CD4-positive, alpha-beta T cell treated with Interleukin-1 beta for 1 hour (primary cell): Measurements from ENCODE around the gene ERGIC1.
"Not testable (repeated sequence)": the region's sequence is repeated elsewhere in the genome, so short reads cannot be mapped to it uniquely, and the experiment has no call there.

Experiments
- DNase-seq, 2 donors: peaks; one replicate each; pipeline ENCODE4 v3.0.0-alpha.2; 2020 to 2022

The ERGIC1 gene, protein sequence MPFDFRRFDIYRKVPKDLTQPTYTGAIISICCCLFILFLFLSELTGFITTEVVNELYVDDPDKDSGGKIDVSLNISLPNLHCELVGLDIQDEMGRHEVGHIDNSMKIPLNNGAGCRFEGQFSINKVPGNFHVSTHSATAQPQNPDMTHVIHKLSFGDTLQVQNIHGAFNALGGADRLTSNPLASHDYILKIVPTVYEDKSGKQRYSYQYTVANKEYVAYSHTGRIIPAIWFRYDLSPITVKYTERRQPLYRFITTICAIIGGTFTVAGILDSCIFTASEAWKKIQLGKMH

DNA sequence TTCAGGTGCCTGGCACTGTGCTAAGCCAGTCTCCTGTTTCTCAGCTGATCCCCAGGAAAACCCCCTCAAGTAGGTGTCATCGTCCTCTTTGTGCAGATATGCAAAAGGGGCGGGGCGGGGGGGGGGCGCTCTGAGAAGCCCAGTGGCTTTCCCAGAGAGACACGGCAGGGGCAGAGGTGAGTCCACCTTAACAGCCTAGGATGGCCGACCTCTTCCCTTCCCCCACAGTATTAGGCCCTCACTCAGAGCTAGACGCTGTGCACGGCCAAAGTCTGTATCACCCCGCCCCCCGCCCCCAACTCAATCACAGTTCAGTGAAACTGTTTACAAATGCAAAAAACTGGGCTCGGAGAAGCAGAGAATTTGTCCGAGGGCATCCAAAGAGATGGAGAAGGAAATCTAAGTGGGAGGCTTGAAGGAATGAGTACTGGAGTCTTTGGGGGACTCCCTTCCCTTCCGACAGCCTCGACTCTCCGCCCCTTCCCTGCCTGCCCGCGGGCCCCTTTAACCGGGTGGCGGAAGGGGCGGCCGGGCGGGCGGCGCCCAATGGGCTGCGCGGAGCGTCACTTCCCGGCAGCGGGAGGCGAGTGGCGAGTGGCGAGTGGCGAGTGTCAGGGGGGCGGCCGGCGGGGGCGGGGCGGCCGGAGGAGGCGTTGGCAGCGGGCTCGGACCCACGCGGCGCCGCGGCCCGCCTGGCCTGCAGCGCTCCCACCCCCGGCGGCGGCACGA is at the start of gene ERGIC1:
Gene ERGIC1 (plus strand): TSS at position 566 of the 729 bp plus-strand sequence. CDS start 163 bp downstream, at position 729.
- DNase-seq, result peak; percentile 79 to 81

DNA sequence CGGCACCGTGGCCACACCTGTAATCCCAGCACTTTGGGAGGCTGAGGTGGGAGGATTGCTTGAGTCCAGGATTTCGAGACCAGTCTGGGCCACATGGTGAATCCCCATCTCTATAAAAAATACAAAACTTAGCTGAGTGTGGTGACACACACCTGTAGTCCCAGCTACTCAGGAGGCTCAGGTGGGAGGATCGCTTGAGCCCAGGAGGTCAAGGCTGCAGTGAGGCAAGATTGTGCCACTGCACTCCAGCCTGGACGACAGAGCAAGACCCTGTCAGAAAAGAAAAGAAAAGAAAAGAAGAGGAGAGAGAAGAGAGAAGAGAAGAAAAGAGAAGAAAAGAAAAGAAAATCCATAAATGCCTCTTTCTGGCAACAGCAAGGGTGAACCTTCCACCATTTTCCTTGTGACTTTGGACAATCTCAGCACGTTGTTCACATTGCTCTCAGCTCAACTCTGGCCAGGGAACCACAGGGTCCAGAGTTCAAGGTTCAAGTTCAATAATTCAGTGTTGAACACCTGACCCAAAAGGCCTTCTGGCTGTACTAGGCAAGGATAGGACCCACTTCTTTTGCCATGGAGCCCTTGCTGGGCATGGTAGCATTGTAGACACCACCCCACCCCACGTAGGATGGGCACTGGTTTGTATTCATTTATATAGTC is 48.5 kb upstream of the ERGIC1 start:
- no peak for DNase-seq

DNA sequence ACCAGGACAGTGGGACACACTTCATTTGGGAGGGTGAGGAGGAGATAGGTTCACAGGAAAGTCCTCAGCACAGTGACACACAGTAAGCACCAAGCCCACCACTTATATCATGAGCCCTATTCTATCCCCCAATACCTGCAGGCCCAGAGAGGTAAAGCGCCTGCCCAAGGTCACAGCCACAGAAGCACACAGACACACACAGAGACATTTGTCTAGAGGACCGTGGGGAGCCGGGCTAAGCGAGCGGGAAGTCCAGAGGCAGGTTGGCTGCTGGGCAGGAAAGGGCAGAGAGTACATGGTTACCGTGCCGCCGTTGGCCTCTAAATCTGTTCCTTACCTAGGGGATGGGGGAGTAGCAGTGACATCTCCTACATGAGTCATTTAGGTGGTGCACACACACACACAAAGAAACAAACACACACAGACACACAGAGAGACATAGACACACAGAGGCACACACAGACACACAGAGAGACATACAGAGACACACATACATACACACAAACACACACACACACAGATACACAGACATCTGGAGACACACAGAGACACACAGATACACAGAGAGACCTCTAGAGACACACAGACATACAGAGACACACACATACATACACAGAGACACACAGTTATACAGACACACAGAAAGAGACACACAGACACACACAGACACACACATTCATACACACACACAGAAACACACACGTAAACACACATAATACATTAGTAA is 47.2 kb upstream of the ERGIC1 start:
- no peak for DNase-seq

DNA sequence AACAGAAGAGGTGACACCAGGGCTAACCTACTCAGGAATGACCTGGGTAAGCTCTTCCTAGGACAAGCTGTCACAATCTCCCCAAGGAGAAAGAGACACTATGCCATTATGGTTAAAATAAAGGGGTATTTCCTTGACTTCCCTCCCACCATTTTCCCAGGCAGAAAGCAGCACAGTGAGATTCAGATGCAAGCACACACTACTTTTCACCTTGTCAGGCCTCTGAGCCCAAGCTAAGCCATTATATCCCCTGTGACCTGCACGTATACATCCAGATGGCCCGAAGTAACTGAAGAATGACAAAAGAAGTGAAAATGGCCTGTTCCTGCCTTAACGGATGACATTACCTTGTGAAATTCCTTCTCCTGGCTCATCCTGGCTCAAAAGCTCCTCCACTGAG is 46.5 kb upstream of the ERGIC1 start:
- DNase-seq, result not testable (repeated sequence)

DNA sequence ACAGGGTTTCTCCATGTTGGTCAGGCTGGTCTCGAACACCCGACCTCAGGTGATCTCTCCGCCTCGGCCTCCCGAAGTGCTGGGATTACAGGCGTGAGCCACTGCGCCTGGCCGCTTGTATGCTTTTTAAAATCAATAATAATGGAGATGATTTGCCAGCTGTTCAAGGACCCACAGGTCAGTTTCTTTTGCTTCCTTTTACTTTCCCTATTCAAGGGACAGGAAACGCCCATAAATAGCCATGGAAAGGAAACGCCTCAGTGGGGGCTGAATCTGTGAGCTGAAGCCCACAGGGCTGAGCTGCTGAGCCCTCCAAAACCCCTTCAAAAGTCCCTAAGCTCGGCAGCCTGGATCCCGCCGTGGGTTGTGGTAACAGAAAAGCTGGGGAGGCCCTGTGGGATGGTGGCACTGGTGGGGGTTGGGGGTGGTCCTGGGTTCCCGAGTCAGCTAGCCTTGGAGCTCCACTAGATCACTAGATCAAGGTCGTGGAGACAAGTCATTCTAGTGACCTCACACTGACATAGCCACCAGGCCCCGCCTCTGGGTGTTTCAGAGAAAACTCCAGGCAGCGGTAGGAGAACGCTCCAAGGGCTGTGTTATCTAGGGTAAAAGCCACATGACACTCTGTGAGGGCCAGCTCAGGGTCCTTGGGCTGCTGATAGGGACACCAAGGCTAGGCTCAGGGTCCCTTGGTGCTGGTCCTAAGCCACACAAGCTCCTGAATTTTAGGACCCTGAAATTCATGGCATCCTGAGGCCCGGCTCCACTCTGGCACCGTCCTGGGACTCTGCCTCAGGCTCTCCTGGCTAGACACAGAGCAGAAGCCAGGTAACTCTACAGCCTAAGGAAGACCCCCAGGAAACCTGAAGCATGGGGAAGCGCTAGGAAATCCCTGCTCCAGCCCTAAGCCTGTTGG is 45.0 kb upstream of the ERGIC1 start:
- DNase-seq, result peak in 1 of 2 donors; percentile 65

DNA sequence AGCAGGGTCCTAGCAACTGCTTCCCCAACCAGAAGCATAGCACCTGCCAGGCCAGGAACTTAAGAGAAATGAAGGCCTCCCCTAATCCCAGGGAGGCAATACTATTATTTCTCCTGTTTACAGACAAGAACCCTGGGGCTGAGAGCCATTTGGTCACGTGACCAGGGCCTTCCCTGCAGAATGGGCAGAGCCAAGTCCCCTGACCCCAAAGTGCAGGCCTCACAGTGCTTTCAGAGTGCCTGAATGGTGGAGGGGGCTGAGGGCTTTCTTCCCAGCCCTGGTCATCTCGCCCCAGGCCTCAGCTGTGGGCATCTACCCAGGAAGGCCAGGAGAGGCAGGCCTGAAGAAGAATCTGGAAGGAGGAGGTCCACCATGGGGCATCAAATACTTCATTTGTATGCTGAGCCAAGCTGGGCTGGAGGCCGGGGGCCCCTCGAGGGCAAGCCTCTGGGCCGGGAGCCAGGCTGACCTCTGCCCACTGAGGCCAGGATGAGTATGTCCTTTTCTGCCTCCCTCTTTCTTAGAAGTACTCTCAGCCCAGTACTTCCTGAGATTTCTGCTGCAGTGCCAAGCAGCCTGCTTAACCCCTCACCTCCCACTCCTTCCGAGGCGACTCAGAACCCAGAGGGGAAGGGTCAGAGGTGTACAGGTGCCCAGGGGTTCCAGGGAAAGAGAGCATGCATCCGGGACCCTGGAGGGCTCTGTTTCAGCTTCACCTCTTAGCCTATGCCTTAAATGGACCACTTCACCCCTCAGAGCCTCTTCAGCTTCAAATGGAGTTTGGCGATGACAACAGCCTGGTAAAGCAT is 44.2 kb upstream of the ERGIC1 start:
- no peak for DNase-seq

DNA sequence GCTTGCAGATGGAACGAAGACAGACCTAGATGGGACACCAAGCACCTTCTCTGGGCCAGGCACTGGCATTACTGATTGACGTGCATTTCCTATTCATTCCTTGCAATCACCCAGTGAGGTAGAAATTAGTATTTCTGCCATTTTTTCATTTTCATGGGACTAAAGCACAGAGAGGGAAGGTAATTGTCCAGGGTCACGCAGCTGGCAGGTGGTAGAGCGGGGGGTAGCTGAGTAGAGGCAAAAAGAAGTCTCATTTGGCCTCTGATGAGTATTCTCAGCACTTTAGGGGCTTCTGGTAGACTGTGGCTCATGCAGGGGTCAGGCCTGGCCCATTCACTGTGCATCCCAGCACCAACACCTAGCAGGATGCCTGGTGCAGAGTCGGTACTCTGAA is 43.6 kb upstream of the ERGIC1 start:
- no peak for DNase-seq

DNA sequence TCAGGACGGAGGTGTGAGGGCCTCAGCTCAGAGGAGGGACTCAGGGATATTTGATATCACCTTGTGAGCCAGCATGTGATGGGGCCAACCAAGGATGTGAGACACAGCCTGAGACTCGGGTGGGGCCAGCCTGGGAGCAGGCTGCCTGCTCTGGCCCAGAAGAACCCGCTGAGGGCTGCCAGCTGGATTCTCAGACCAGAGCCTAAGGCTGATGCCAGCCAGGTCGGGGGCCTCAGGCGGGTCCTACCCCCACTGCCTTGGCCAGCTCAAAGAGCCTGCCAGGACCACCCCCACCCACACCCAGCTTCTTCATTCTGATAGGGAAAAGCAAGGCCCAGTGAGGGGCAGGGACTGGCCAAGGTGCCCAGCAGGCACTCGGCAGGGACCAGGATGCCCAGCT is 42.8 kb upstream of the ERGIC1 start:
- no peak for DNase-seq

DNA sequence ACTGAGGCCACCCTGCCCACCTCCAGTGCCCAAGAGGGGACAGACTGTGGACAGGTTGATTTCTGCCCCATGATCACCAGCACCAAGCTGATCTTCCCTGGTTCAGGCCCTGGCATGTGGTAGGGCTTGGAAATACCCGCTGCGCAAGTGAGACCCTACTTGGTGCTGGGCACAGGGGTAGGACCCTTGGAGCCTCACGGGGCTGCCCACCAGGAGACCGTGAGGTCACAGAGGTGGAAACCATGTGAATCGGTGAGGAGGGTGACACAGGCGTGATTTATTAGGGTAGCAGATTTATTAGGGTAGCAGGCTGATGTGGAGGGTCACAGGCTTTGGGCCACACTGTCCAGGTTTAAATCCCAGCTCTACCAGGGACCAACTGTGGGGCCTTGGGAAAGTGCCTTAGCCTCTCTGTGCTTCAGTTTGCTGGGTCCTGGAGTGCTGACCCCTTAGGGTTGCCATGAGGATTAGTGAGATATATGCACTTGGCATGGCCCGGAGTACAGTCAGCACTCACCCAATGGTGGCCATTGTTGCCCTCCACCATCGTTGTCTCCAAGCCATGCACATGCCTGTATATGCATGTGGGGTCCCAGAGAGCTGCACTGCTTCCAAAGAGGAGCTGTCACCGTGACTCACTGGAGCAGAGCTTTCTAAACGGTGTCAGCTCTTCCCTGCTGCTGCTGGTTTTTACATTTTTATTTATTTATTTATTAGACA is 42.2 kb upstream of the ERGIC1 start:
- no peak for DNase-seq

DNA sequence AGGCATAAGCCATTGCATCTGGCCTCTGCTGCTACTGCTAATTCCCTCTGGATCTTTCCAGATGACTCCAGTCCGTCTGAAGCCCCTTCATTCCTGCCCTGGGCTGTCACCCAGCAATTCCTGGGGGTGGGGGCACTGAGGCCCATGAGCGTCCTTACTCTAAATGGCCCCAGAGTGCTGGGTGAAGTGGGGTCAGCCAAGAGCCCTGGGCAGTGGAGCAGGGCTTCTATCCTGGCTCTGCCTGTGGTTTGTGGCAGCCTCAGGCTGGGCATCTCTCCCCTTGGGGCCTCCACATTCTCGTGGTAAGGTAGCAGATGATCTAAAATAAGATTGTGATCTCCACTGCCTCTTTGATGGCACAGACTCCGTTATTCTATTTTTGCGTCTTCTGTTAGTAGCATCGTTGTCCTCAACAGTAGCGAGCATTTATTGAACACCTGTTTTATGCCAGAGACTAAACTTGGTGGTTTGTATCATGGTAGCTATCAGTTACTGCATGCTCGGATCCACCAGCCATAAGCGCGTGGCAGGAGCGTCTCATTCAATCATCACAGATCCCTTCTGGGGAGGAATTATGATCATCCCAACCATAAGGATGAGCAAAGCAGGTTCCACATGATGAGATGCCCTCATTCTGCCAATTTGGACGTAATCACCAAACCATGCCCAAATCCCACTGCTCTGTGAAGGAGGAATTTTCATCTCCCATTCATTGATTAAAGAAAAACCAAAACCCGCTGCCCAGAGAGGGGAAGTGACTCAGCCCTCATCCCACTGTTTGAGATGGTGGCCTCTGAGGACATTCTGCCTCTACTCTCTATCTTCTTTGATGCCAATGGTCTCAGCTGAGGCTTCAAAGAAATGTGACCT is 41.1 kb upstream of the ERGIC1 start:
- DNase-seq, result no peak

DNA sequence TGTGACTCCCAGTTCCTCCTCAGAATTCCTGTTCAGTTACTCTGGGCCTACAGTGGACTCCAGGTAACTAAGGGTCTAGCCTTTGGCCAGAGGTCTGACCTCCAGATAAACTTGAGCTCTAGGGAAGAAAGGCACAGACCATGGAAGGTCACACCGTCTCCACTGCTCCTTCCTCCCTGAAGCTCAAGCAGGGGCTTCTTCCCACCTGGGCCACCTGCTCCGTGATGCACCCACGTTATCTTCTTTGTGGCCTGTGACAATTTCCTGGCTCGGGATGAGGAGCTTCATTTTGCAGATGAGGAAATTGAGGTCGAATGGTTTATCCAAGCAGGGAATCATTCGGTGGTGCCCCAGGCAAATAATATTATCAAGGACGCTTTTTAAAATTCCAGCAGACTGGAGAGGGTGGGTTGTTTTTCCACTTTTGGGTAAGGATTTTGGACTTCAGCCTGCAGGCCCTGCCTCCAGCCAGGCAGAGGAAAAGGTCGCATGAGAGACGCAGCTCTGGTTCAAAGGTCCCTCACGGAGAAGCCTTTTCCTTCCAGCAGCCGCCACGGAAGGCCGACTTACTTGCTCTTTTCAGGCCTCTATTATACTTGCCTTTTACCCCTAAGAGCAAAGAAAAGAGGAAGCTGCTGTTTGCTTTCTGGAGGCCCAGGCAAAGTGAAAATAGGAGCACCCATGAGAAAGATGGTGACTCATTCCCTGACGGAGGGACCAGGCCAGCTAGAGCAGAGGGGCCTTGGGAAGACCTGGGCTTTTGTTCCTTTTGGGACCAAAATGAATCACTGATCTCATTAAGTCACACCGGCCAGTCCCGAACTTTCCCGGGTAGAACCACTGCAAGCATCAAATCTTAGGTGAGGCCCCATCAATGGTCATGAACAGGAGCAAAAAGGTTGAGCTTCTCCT is 40.2 kb upstream of the ERGIC1 start:
- DNase-seq, result peak in 1 of 2 donors; percentile 70

DNA sequence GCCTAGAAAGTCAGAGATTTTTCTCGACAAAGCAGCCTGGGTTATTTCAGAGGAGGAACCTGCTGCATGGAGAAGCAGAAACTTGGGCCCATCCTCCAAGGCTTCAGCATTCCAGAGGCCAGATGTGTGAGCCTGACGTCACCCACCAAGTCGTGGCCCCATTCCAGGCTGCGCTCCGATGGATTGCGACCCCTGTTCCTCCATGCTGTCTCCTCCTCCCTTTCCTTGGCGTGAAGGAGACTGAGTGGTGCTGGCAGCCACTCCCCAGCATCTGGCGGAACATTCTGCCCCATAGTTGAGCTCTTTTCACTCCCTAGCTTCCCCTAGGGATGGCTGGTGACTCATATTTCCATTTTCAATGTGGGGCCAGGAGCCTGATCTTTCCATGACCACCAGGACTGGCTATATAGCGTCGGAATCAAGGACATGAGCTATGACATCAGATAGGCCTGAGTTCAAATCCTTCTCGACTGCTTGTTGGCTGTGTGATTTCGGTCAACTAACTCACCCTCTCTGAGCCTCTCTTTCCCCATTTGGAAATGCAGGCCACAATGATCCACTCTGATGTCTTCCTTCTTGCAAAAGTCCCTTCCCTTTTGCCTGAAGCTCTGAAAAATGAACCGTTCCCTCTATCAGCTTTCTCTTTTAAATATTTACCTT is 38.6 kb upstream of the ERGIC1 start:
- DNase-seq, result no peak

DNA sequence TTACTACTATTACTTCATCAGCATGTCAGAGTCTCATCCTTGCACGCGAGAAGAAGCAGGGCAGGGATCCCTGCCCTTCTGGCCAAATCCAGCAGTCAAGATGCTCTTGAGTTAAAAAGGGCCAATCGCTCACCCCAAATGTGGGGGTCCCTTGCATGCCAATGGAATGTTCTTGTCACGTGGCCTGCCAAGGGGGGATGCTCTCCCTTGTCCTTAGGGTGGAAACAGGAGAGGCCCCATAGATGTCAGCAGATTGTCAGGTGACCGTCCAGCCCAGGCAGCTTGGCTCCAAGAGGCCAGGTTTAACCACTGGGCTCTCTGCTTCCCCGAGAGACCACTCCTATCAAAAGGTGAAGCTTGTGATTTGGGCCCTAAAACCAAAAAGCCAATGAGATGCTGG is 37.7 kb upstream of the ERGIC1 start:
- no peak for DNase-seq

DNA sequence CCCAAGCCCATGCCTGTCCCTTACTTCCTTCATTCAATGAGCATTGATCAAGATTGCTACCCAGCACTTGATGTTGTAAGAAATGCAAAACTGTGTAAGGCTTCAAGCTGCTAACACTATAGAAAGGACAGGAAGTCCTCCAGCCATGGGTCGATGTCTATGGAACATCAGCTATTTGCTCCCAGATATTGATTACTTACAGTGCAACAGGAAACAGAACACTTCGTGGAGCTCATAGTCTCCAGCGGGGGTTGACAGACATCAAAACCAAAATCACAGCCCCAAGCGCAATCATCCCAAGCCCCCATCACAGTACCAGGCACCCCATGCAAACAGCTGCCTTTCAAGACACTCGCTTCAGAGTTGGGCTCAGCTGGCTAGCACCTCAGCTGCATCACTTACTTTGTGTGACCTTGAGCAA is 36.3 kb upstream of the ERGIC1 start:
- DNase-seq, result no peak

DNA sequence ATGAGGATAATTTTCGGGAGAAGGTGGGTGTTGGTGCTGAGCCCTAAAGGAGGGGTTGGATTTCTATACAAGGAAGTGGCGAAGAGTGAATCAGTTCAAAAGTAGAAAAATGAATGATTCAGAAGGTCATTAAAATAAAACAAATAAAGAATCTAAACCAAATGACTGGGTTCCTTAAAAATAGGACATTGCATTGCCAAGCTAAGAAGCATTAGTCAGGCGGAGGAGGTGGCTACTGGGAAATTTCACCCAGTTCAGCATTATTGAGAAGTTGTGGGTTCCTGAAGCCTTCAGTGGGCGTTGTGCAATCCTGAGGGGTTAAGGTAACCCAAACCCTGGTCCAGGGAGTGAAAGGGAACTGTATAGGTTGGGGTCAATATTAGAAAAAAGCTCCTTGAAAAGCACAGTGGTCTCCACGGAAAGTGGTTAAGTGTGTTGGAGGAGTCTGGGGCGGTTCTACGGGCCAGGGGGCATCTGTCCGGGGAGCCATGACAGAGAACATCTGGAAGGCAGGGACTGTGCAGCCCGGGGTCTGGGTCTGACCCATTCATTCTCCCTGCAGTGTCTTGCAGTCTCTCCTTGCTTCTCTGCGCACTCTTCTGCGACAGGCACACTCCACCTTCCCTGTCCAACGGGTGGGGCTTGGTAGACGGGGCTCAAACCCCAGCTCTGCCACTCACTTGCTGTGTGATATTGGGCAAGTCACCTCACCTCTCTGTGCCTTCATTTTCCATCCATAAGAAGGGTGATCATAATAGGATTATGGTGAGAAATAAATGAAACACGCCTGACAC is 35.4 kb upstream of the ERGIC1 start:
- peak in 1 of 2 donors; percentile 71 for DNase-seq

DNA sequence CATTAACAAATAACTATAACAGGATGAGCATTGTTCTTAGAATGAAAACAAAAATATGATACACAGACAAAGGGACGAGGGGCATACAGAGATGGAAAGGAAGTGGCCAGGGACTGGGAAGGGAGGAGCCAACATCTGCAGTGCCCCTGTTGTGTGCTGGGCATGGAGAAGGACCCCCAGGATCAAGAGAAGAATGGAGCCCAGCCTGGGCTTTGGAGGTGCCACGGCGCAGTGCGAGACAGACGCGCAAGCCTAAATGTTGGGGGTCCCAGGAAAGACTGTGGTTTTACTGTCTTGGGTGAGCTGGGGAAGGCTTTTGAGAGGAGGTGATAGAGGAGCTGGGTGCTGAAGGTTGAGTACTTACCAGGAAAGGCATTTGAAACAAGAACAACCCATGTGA is 34.6 kb upstream of the ERGIC1 start:
- no peak for DNase-seq

DNA sequence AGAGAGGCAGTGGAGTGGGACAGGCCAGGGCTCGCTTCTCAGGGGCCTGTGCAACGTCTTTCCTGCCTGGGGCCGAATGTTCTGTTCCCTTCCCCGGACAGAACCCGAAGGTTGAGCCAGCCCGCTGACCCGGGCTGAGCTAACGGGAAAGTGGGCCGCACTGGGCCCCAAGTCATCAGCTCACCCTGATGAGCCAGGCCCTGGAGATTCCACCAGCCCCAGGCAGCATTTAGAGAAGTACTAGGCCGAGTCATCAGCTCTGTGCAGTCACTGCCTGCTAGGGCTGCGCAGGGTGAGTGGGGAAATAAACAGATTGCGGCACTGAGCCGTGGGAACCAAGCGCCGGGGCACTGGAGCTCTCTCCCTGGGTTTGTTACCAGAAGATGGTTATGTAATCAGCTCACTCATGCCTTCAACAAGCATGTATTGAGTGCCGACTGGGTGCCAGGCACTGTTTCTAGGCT is 33.9 kb upstream of the ERGIC1 start:
- peak; percentile 35 to 87 for DNase-seq
